ENCODE results near the gene AGBL1.

DNA sequence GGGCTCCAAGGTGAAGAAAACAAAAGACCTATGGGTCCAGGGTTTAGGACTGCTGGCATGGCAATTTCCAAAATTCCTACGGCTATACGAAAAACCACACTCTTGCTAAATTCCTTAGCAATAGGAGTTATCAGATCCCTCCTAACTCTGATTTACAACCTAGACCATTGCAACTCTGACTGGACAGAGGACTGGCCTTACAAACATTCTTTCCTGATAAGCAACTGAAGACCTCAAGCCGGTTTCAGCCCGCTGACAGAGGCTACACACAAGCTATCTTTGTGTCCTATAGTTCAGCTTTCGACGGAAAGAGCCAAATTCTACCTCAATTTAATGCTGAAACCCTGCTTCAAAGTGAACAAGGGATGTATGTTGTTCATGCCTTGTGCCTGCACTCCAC is 38.3 kb upstream of the AGBL1 start:
- TF ChIP-seq, protein P1, sequence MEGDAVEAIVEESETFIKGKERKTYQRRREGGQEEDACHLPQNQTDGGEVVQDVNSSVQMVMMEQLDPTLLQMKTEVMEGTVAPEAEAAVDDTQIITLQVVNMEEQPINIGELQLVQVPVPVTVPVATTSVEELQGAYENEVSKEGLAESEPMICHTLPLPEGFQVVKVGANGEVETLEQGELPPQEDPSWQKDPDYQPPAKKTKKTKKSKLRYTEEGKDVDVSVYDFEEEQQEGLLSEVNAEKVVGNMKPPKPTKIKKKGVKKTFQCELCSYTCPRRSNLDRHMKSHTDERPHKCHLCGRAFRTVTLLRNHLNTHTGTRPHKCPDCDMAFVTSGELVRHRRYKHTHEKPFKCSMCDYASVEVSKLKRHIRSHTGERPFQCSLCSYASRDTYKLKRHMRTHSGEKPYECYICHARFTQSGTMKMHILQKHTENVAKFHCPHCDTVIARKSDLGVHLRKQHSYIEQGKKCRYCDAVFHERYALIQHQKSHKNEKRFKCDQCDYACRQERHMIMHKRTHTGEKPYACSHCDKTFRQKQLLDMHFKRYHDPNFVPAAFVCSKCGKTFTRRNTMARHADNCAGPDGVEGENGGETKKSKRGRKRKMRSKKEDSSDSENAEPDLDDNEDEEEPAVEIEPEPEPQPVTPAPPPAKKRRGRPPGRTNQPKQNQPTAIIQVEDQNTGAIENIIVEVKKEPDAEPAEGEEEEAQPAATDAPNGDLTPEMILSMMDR (IDR thresholded peaks at IDR 0.05; ENCODE audit: low read depth, low read length, missing input control): no peak
- no peak for TF ChIP-seq REST (IDR thresholded peaks at IDR 0.05)
- no peak for TF ChIP-seq YY1 (IDR thresholded peaks at IDR 0.05)
- TF ChIP-seq JUND (IDR thresholded peaks at IDR 0.05): no peak
- no peak for TF ChIP-seq EGR1 (IDR thresholded peaks at IDR 0.05; ENCODE audit: low read depth in 2 of 2)
- TF ChIP-seq MAX (IDR thresholded peaks at IDR 0.05): no peak
- TF ChIP-seq GABPA (IDR thresholded peaks at IDR 0.05 in 1 of 2, conservative IDR thresholded peaks at IDR 0.05 in 1 of 2): no peak
- TF ChIP-seq TAF1 (conservative IDR thresholded peaks at IDR 0.05): no peak
